ENCODE measurements around the gene CERS1. TPM values are rescaled to one million over a fixed set of nuclear protein-coding genes. Genes with fewer than 3 reads are reported as not detected.

The CERS1 gene
- total RNA-seq, 4 donors from 2014 or later, result 0.24 to 1.3 (median 0.59) TPM

DNA sequence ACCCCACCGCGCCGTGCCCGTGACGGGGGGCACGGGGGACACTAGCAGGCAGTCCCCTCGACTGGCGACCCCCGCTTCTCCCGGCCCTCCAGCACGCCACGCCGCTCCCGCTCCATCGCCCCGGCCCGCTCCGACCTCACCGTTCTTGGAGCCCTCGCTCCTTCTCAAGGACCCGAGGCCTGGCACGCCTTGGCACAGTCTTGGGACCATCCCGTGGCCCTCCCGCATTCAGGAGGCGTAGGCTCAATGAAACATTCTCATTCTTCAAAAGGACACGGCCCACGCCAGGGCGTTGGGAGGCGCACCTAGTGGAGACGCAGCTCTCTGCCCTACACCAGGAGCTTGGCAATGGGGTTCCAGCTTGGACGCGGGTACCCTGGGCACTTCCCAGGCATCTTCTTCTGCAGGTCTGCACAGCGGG, 473 bp upstream of the CERS1 start:
- Histone ChIP-seq H3K27ac (no peak overlapping the region), H3K4me3 (replicated peaks in 1 of 3) (no peak overlapping the region), H3K4me1 (peaks cover 6 to 14% of the 10 kb centered on the region in 2 donors), H3K27me3 (no peaks in the 10 kb centered on the region), H3K36me3 (peaks cover 12 to 18% of the 10 kb centered on the region in 2 donors), H3K9me3 (no peaks in the 10 kb centered on the region)
- DNase-seq, result peak in 1 of 2 donors; percentile 16
- intact Hi-C loops (cut with DNase I), result no loop called here
- no peak for TF ChIP-seq POLR2A (IDR thresholded peaks at IDR 0.05)
- TF ChIP-seq, protein P1, sequence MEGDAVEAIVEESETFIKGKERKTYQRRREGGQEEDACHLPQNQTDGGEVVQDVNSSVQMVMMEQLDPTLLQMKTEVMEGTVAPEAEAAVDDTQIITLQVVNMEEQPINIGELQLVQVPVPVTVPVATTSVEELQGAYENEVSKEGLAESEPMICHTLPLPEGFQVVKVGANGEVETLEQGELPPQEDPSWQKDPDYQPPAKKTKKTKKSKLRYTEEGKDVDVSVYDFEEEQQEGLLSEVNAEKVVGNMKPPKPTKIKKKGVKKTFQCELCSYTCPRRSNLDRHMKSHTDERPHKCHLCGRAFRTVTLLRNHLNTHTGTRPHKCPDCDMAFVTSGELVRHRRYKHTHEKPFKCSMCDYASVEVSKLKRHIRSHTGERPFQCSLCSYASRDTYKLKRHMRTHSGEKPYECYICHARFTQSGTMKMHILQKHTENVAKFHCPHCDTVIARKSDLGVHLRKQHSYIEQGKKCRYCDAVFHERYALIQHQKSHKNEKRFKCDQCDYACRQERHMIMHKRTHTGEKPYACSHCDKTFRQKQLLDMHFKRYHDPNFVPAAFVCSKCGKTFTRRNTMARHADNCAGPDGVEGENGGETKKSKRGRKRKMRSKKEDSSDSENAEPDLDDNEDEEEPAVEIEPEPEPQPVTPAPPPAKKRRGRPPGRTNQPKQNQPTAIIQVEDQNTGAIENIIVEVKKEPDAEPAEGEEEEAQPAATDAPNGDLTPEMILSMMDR (IDR thresholded peaks at IDR 0.05), result no peak
- 27 to 45% methylated on average over 7 to 9 of the region's 33 CpGs for whole genome bisulfite sequencing, 2 donors

DNA sequence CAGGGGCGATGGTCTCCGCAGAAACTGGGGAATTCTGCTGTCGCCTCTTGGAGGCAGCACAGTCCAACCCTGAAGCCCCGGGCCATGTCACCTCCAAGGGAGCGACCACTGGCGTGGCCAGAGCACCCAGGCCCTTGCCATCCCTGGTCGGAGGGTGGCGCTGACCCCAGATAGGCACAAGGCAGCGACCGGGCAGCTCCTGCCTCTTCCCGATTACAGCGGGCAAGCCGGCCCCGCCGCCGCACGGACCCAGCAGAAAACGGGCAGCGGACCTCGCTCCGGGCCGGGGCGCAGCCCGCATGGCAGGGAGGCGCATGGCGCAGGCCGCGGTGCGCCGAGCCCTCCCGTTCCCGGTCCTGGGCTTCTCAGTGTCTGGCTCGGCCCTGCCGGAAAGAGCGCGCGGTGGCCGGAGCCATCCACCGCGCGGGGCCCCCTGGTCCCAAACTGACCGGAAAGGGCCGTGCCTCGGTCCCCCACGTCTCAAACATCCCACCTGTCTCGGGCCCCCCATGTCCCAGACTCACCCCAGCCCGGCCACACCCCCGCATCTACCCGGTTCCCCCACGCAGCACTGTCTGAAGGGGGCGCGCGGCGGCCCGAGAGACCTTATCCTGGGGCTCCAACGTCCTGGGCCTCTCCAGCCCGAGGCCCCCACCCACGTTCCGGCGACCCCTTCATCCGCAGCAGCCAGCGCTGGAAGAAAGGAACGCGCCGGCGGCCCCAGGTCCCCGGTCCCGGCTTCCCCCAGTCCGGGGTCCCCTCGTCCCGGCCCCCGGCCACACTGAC, 727 bp downstream of the CERS1 start:
- no peak overlapping the region for H3K27ac ChIP-seq

DNA sequence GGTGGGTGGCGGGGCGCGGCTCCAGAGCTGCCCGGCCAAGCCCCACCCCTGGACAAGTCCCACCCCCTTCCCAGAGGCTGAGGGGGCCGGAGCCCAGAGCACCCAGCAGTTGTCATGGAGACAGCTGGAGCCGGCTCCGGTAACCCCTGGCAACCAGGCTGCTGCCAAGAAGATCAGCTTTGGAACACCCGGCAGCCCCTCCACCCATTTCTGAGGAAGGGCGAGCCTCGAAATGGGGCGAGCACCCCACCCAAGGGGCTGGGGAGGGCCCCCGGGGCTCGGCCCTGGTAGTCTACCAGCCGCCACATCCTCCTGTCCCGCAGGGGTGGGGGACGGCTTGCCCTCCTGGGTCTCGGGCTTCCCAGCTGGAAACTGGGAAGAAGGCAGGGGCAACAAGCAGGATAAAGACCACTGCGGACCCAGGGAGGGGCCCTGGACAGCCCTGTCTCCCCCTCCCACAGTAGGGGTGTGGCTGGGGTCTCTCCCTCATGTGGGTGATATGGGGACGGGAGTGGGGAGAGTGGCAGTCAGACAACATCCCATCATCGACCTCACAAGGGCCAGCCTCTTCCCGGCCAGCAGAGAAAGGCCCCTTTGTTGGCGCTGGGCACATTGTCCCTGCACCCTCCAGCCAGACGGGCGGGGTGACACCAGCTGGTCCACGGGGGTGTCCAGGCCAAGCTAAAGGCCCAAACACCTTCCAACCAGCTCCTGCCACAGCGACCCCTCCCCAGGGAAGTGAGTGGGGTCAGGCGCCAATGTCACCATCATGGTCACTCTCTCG, 1.5 kb downstream of the CERS1 start:
- Histone ChIP-seq H3K27ac (no peak overlapping the region), H3K27me3 (no peaks in the 10 kb centered on the region), H3K4me1 (peaks cover 6 to 14% of the 10 kb centered on the region in 2 donors), H3K9me3 (no peaks in the 10 kb centered on the region), H3K36me3 (peaks cover 4 to 5% of the 10 kb centered on the region in 2 donors), H3K4me3 (replicated peaks in 1 of 3) (peak overlapping the region in 1 of 3 donors; percentile 19)
- TF ChIP-seq, protein P1 (IDR thresholded peaks at IDR 0.05), result peak in 1 of 6 experiments; percentile 12
- TF ChIP-seq POLR2A (IDR thresholded peaks at IDR 0.05), result no peak
- 2 to 5% methylated on average over 6 to 7 of the region's 28 CpGs for WGBS, 2 donors
- intact Hi-C loops (cut with DNase I), result no loop called here
- DNase-seq, result no peak

More for the DNA sequence above, 727 bp downstream of the CERS1 start:
- Histone ChIP-seq H3K4me1 (peaks cover 6 to 14% of the 10 kb centered on the region in 2 donors), H3K4me3 (replicated peaks in 1 of 3) (peak overlapping the region in 2 of 3 donors; percentile 19 to 20), H3K9me3 (no peaks in the 10 kb centered on the region), H3K27me3 (no peaks in the 10 kb centered on the region), H3K36me3 (peaks cover 11 to 12% of the 10 kb centered on the region in 2 donors)
- intact Hi-C loops (cut with DNase I), result no loop called here
- 0% methylated on average over 3 of the region's 72 CpGs; no CpG with 5 or more reads in 1 of the 2 donors for WGBS, 2 donors
- no peak for TF ChIP-seq POLR2A (IDR thresholded peaks at IDR 0.05)
- TF ChIP-seq, protein P1 (IDR thresholded peaks at IDR 0.05), result peak in 5 of 6 experiments; percentile 7 to 53 (median 27)
- DNase-seq, result peak; percentile 61 to 63

DNA sequence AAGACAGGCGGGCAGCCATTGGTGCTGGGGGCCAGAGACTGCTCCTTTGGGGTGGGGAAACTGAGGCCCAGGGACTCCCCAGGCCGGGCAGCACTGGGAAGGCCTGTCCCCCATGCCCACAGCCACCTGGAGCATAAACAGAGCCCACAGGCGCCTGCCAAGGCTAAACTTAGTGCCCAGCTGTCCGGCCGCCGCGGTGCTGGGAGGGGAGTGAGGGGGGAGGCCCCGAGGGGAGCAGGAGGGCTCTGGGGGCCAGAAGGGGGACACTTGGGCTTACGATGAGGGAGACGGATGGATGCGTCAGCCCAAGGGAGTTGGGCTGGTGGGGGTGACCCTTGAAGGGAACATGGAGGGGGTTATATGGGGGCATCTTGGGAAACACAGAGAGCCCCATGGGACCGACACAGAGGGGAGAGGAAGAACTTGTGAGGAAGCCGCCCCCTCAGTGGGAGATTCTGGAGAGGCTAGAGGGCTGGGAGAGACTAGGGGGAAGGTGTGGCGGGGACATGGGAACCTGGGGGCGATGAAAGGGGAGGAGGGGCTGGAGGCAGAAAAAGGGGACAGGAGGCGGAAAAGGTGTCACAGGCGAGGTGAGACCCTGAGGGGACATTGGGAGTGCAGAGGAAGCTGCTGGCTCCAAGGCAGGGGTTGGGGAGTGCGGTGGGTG, 2.2 kb downstream of the CERS1 start:
- Histone ChIP-seq H3K4me1 (peaks cover 6 to 14% of the 10 kb centered on the region in 2 donors), H3K9me3 (no peaks in the 10 kb centered on the region), H3K27me3 (no peaks in the 10 kb centered on the region), H3K36me3 (no peaks in the 10 kb centered on the region), H3K27ac (no peak overlapping the region), H3K4me3 (replicated peaks in 1 of 3) (no peak overlapping the region)
- intact Hi-C loops (cut with DNase I), result no loop called here
- DNase-seq, result no peak
- WGBS, 2 donors, result 64 to 67% methylated on average over 14 to 18 of the region's 18 CpGs
- TF ChIP-seq POLR2A (IDR thresholded peaks at IDR 0.05), result no peak
- TF ChIP-seq, protein P1 (IDR thresholded peaks at IDR 0.05), result no peak
